GM21576 (cell line): ENCODE results near the gene SF1.

Source experiments
- ATAC-seq: cut with Tn5 transposase; IDR thresholded peaks from one replicate; pipeline ENCODE4 v1.9.1; 2021; ENCODE audit warnings: mild to moderate bottlenecking, moderate library complexity; ENCODE audit not compliant: unreplicated experiment

SF1 gene

DNA sequence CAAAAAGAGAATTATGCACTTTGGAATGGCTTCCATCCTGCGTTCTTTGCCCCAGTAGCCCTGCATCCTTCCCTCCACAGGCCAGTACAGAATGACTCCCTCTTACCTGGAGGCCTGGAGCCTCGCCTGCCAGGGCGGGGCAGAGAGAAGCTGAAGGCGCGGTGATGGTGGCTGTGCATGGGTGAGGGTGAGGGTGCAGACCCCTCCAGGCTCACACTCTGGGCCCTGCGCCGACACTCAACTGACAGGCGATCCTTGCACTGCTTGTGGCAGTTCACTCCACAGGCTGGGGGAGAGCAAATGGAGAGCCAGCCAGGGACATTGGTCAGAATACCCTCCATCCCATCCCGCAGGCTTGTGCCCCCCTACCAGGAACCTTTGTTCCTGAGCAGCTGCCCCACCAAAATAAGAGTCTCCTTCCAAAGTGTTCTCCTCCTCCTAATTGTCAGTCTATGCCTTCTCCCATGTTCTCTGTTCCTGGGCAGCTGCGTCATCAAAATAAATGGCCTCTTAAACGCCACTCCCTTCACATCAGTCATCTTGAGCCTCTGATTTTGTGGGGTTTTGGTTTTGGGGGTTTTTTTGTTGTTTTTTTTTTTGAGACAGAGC lies 49.5 kb downstream of the SF1 start:
- ATAC-seq, result no peak

DNA sequence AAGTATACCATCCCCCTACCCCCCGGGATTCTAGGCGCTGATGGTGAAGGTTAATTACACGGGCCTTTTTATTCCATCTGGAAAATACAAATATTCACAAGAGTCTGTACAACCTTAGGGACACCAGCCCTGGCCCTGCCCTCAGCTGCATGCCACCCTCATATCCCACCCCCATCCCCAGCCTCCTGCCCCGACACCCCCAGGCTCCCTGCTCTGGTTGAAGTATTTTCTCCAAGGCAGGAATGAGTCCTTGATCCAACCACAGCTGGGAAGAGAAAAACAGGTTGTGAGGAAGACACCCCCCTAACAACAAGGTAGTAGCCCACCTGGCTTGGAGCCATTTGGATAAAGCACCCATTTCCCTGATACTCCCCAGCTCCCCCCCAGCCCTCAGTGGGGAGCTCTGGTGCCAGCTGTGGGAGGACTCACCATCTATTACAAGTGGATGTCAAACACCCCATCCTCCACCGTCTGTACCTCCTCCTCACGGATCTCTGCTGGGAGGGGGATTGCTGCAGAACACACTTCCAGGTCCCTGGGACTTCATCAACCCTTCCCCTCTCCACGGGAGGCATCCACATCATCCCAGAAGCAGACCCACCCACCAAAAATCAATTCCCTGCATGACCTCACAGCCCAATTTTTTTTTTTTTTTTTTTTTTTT lies 51.3 kb downstream of the SF1 start:
- ATAC-seq, result no peak

DNA sequence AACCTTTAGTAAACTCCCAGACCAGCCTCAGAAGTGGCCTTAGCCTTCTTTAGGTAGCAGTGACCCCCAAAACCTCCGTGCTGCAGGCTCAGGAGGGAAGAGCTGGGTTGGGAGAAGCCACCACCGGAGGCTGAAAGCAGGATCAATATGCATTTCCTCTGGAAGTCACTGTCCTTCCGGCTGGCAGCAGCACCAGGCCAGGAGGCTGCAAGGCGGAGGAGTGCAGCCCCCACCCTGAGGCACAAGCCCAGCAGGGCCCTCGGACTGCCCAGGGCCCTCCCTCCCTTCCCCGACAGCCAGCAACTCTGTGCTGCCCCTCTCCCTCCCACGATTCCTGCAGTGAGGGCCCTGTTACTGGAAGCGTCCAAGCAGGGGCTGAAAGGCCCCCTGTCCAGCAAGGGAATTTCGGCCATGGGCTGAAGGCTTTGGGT lies 52.1 kb downstream of the SF1 start:
- no peak for ATAC-seq

DNA sequence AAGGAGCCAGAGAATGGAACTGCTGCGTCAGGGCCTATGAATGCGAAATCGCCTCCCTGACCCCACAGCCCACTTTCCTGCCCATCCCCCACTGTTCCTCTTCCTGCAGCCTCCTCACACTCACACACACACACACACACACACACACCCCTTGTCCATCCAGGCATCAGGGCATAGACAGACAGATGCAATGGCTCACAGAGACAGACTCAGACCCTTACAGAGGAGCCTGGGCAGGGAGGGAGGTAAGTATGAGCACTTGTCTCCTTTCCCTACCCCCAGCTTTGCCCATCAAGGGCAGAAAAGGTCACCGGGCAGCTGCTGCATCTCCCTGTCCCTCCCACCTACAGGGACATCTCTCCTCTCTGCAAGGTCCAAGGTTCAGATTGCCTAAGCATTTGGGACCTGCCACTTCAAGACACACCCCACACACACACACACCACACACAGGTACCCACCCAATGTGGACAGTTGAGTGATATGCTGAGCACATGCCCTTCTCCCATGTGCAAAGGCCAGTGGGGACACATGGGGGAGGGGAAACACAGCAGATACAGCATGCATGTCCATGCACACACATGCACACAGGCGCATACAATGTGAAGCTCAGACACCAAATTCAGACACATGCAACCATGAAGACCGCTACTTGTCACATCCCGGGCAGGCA lies 53.3 kb downstream of the SF1 start:
- no peak for ATAC-seq

DNA sequence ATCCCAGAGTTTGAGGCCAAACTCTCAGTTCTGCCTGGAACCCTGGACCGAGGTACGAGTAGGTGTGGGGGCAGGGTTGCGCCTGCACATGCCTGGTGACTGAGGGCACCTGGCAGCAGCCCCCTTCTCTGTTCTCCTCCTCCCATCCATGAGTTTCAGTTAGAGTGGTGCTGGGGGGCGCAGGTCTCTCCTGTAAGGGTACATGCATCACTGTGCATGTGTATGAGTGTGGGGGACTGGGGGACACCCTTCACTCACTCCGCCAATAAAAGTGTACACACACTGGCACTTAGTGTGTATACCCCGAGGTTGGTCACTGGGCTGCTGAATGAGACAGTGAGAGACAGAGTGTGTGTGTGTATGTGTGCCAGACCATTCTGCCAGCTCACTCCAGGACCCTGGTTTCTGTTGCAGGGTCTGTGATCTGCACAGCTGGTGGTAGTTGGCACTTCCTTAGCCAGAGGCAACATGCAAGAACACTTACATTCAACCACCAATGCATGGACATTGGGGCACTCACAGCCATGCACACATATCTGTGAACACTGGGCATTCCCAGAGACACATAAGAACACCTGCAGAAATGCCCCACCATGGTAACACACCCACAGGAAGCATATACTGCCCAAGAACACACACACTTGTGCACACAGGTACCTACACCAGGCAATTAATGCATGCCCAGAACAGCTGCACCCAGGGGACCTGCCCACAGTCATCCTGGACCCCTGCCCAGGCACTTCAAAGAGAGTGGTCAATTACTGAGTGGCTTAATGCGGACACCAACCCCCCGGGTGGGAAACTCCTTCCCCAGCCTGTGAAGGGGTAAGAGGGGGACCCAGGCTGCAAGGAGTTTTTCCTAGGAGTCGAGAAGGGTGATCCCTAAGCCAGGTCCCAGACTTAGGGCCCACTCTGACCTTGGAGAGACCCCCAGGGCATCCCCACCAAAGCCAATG lies 54.2 kb downstream of the SF1 start:
- ATAC-seq, result no peak

DNA sequence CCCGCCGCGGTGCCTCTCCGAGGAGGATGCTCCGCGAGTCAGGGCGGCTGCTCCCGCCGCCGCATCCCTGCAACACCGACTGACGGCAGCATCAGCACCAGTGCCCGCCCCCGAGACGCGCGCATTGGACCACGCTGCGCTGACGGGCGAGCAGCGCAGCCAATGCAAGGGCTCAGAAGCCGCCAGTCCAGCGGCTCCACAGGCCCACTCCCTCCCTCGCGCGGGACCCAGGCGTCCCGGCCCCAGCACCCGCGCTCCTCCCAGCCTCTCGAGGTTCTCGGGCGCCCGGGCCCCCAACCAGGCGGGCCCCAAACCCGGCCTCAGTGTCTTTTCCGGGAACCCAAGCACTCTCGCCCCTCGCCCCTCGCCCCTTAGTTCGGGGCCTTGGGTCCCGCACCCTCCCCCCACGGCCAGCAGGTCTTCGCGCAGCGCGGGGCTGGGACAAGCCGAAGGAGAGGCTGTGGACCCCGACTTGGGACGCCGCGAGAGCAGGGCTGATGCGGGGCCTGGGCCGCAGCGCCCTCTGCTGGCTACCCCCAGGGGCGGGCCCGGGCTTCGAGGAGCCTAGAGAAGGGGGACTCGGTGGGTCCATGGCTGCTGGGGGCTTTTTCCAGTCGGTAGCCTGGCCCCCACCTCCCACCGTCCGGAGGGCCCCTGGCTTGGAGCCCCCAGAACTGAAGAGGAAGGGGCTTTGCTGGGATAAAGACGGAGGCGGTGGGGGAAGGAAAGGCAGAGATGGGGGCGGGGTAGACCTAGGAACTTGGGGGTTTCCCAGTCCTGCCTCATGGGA lies 55.0 kb downstream of the SF1 start, which contains the start of gene NRXN2:
TSS of gene NRXN2 (minus strand) at position 81 of the 790 bp plus-strand sequence. CDS start 9,498 bp downstream, outside the sequence.
- ATAC-seq, result peak; percentile 64

DNA sequence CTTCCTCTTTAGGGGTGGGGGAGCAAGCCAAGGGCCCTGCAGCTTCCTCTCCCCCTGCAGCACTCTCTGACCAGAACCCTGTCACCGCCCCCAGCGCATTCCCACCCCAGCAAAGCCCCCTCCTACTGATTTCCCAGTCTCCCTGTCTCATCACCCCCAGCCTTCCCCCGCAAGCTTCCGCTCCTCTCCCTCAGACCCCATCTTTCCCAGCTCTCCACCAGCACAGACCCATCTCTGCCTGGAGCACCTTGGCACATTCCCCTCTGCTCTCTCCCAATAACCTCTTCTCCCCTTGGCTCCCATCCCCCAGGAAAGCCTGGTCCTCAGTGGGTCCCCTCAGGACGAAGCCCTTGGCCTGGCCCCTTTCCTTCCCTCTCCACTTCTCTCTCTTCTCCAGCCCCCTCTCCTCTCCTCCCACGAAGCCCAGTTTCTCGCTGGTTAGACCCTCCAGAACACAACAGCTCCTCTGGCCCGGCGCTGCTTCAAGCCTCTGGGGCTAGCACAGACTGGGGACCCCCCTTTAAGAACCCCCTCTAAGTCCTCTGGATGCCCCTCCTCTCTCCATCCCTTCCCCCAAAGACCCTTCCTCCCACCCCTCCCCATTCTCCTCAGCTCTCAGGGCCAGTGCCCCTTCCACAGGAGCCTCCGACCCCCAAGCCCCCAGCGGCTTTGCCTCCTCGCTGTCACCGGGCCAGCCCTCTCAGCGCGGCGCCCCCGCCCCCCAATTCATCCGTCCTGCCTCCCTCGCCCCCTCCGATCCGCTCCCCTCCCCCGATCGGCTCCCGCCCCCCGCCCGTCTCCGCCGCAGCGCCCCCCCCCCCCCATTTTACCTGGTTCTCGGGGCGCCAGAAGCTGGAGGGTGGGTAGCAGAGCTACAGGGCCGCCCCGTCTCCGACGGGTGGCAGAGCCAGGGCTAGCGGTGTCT lies 55.9 kb downstream of the SF1 start:
- no peak for ATAC-seq

DNA sequence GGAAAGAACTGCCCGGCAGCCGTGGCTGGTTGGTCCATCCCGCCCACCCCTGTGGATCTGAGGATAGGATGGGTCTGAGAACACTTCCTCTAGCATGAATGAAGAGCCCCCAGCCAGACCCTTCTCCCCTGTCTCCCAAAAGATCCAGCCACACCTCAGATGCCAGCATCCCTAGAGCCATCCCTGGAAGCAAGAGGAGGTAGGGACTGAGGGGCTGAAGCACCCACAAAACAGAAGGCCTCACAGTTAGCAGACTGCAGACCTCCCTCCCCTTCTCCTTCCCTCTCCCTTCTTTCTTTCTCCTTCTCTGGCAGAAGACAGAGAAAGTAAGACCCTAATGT lies 57.0 kb downstream of the SF1 start:
- no peak for ATAC-seq

DNA sequence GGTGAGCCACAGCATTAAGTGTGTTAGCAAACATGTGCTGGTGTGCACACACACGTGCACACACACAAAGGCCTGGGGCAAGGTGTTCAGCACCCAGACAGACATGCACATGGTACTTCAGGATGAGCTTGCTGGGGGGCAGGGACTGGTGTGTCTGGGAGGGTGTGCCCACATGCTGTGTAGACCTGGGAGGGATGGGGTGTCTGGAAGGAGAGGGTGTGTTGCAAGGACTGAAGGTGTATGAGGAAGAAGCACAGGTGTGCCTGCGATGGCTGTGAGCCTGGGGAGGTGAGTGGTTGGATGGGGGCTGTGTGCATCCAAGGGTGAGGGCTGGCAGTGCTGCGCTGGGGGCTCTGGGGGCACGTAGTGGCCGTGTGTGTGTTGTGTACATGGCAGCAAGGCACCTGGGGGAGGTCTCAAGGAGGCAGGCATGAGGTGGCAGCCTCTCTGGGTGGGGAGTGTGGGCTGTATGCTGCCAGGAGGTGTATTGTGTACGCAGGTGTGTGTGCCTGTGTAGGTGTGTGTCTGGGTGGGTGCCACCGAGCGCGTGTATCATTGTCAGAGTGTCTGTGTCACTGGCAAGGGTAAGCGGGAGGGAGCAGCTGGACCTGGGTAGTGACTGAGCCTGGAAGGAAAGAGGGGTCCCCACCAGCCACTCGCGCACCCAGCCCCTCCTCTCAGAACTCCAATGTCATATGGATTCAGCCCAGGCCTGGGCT lies 57.5 kb downstream of the SF1 start:
- ATAC-seq, result no peak

DNA sequence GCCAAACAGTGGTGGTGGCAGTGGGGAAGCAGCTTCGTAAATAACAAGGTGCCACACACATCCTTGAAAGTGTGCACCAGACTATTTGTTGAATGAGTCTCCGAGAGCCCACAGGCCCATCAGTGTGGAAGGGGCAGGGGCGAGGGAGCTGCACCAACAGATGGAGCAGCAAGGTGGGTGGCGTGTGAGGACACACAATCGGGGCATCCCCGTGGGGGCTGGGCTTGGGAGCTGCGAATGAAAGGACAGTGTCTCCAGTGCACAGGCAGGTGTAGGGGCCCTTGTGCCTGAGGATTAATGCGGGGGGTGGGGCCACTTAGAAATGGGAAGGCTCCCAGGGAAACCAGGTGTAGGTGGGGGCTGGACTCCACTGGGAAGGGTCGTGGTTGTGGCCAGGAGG lies 58.2 kb downstream of the SF1 start:
- ATAC-seq, result no peak

DNA sequence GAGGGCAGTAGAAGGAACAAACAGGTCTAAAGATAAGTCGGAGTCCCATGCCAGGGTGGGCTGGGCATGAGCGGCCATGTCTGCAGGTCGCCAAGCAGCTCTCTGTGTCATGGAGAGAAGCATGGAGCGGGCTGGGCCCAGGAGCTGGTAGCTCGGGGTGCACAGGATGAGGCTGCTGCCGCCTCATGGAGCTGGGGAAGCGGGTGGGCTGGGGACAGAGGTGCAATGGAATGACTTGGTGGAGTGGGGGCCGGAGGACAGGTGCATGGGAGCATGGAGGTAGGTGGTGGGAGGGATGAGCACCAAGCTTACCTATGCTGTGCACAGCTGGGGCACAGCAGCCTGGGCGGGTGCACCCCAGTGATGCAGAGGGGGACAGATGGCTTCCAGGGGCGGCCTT lies 58.9 kb downstream of the SF1 start:
- ATAC-seq, result no peak

DNA sequence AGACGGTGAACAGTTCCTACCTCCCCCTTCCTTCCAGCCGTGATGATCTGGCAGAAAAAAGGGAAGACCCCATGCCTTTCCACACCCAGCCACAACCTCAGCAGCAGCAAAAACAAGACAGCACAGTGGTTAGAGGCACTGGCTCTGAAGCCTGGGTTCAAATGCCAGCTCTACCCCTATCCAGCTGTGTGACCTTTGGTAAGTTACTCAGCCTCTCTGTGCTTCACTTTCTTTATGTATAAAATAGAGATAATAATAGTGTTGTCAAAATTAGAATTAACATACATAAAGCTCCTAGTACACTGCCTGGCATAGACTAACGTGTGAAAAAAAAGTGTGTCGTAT lies 59.6 kb downstream of the SF1 start:
- no peak for ATAC-seq

DNA sequence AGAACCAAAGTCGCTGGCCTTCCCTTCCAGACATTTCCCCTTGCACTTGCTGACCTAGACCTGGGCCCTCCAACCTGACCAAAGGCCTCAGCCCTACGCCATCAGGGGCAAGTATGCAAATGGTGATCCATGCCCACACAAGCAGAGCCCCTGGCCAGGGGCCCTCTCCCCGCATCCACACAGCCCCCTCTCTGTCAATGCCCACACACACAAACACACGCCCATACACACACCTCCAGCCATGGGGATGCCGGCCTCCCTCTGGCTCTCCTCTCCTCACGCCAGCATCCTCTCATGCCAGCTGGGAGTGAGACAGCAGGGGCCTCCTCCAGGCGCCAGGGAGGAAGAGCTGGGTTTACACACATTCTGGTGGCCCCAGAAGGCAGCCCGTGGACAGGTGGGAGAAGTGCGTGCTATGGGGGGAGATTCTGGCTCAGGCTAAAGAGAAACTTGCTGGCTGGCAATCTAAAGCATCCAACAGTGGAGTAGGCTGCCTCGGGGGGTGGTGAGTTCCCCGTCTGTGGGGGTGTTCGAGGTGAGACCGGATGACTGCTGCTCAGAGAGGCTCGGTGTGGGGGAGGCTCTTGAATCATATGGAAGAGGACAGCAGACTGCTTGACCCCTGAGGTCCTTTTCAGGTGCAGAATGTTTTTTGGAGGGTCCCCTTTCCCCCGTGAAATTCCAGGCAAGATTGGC lies 60.1 kb downstream of the SF1 start:
- no peak for ATAC-seq

DNA sequence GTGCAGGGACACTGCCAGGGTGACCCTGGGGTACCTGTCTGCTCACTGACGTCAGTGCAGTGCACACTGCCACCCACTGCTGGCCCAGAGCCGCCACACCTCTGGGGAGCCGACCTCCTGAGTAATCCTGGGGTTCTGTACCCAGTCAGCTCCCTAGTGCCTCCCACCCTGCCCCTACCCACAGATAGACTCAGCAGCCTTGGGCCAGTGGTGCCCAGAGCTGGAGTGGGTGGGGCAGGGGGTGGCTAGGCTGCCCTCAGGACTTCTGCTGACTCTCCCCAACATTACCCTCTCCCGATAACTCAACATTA lies 61.1 kb downstream of the SF1 start:
- ATAC-seq, result no peak

DNA sequence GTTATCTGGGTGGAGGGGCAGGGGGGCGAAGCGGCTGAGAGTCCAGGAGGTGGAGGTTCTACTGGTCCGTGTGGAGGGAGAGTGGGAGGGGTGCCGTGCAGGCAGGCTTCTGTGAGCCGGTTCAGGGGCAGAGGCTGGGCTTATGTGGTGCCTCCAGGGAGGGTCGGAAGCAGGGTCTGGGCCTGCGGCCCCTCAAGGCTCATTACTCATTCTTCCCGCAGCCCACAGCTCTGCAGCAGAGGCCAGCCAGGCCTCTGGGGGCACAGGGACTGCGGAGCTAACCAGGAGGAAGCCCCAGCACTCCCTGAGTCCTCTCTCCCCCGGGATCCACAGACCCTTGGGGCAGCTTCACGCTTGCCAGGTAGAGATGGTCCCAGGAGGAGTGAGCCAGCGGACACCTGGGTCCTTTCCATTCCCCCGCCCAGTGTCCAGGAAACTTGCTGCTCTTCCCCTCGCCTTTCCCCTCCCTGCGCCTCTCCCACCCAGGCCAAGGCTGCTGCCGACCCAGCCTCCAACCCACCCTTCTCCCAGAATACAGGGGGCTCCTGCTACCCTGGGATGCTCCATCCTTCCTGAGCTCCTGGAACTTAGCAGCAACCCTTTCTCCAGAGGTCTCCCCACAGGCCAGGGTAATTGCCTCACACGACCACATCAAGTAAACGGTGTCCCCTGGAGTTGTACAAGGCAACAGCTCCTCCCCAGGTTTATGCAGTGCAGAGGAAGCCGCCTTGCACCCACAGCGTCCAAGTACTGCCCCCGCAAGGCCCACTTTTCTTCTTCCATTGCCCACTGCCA lies 61.7 kb downstream of the SF1 start:
- no peak for ATAC-seq

DNA sequence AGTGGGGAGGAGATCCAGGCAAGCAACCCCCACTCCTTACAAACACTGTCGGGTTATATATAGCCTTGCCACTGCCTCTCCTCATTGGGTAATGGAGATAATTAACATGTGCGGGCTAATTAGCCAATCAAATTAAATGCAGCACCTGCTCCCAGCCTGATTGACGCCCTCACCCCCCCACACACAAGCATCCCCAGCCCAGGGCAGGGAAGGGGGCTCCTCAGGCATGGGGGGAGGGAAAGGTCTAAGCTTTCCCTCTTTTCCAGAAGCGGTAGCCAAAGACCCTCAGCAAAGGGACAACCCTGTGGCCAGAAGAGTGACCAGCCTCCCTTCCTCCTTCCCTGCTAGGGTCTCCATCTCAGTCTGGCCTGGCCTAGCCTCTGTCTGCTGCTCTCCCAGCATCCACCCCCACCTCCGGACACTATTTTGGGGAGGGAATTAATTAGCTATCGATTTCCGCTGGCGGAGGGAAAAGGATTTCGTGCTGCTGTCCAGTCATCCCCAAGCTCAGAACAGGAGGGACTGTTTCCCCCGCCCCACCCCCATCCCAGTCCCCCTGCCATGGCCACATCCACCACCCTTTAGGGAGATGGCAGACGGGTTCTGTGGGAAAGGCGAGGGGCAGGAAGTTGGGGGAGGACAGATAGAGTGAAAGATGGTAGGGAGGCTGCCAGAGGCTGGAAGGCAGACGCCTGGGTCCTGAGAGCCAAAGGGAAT lies 62.4 kb downstream of the SF1 start:
- ATAC-seq, result no peak

DNA sequence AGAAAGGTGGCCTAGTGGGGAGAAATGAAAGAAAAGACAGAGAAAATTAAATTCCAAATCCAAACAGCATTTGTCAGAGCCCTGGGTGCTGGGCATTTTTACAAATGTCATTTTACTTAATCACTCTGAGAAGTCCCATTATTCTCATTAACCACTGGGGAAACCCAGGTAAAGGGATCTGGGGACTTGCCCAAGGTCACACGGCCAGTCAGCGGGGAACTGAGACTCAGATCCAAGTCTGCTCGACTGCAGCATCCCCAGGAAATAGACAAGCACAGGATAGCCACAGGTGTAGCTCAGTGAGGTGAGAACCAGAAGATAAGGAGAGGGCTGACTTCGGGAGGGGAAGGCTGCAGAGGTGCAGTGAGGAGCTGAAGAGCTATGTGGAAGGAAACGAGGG lies 63.2 kb downstream of the SF1 start:
- no peak for ATAC-seq
